Panc1 (cell line): Measurements from ENCODE around the gene PLCH1. TPM values are rescaled to one million over a fixed set of nuclear protein-coding genes. Genes with fewer than 3 reads are reported as not detected.

Source experiments
- ATAC-seq: fragments of 200-7000 bp; cut with Tn5 transposase; 2 replicates; pipeline ENCODE4 v1.9.1; 2020; ENCODE audit warnings: mild to moderate bottlenecking, moderate library complexity
- BruUV-seq: library from RNA; stranded (reverse); fragments of 400-500 nt; replicated peaks from 2 replicates; lab custom pipeline; 2021; lab: Mats Ljungman, UMichigan
- CTCF ChIA-PET: fragments of 300-600 bp; sonication (Branson Sonifier 250); formaldehyde crosslinking; loops from one replicate; lab custom pipeline; 2022; ENCODE audit warnings: antibody characterized with exemption; lab: Charles Lee
- POLR2A ChIA-PET: fragments of 300-600 bp; sonication (Branson Sonifier 250); formaldehyde crosslinking; loops from one replicate; lab custom pipeline; 2022; ENCODE audit warnings: antibody characterized with exemption; lab: Charles Lee
- DNase-seq: peaks from one replicate; pipeline ENCODE4 v3.0.0-alpha.2; 2010; ENCODE audit warnings: low read depth, low spot score
- H3K27ac ChIP-seq: 2 replicates; pipeline ENCODE4 v1.5.1; 2011; ENCODE audit warnings: mild to moderate bottlenecking, low read length, inconsistent platforms
- H3K27me3 ChIP-seq: fragments of 200-500 bp; sonication (Bioruptor generic); 2 replicates; pipeline ENCODE4 v1.6.0; 2014; ENCODE audit warnings: low read length, inconsistent platforms; ENCODE audit not compliant: control insufficient read depth, insufficient read depth
- H3K36me3 ChIP-seq: fragments of 200-500 bp; sonication (Bioruptor generic); 2 replicates; pipeline ENCODE4 v1.5.1; 2014; ENCODE audit warnings: inconsistent platforms, mild to moderate bottlenecking, low read length, moderate library complexity; ENCODE audit not compliant: control insufficient read depth, insufficient read depth
- H3K4me1 ChIP-seq: 2 replicates; pipeline ENCODE4 v1.5.1; 2011; ENCODE audit warnings: inconsistent platforms, mild to moderate bottlenecking, low read length, moderate library complexity; ENCODE audit not compliant: control insufficient read depth, insufficient read depth
- H3K4me3 ChIP-seq, 2 experiments: 2 replicates each; pipeline ENCODE4 v1.5.1; 2011 to 2012; ENCODE audit warnings: low read depth in 2 of 2, low read length in 2 of 2, mild to moderate bottlenecking in 2 of 2, inconsistent platforms in 1 of 2, moderate library complexity in 1 of 2
- H3K9me3 ChIP-seq: fragments of 200-500 bp; sonication (Bioruptor generic); 2 replicates; pipeline ENCODE4 v1.5.1; 2014; ENCODE audit warnings: low read depth, mild to moderate bottlenecking, inconsistent platforms, low read length, moderate library complexity; ENCODE audit not compliant: control insufficient read depth, insufficient read depth
- CTCF ChIP-seq: fragments of 450-650 bp; IDR thresholded peaks from 2 replicates; pipeline ENCODE4 v1.5.1; 2017; ENCODE audit warnings: mild to moderate bottlenecking
- POLR2AphosphoS5 ChIP-seq: IDR thresholded peaks from 2 replicates; pipeline ENCODE4 v1.6.1; 2012; ENCODE audit warnings: mild to moderate bottlenecking, low read depth, low read length, moderate library complexity
- REST ChIP-seq, 2 experiments: IDR thresholded peaks; 2 replicates each; pipeline ENCODE4 v1.6.1; 2011 to 2012; ENCODE audit warnings: low read depth in 2 of 2, control low read depth in 1 of 2, low read length in 1 of 2, mild to moderate bottlenecking in 1 of 2, moderate library complexity in 1 of 2; ENCODE audit not compliant: insufficient read depth in 1 of 2
- SIN3A ChIP-seq: IDR thresholded peaks from 2 replicates; pipeline ENCODE4 v1.6.1; 2012; ENCODE audit warnings: low read depth, mild to moderate bottlenecking, low read length, moderate library complexity, borderline replicate concordance; ENCODE audit not compliant: insufficient read depth
- TCF7L2 ChIP-seq: IDR thresholded peaks from 2 replicates; pipeline ENCODE4 v1.6.1; 2011; ENCODE audit warnings: mild to moderate bottlenecking, low read depth, low read length, inconsistent platforms
- in situ Hi-C: cut with HindIII; loops from 2 replicates; pipeline ENCODE4 v1.10.0; 2016; ENCODE audit warnings: low sequenced_read_pairs, low pct_unique_long_range_greater_than_20kb
- intact Hi-C: fragments of 100-400 bp; cut with micrococcal nuclease; formaldehyde crosslinking; loops from one replicate; pipeline ENCODE4 v1.10.0; 2022; ENCODE audit not compliant: unreplicated experiment
- total RNA-seq: library from RNA; stranded (reverse); gene quantifications from one replicate; pipeline ENCODE4 v1.2.1, GENCODE V29; 2021; ENCODE audit not compliant: unreplicated experiment

Gene PLCH1
- total RNA-seq, 1 experiment from 2014 or later, result 0.03 TPM

GRCh38 chr3:155553780-155554179 lies 191.1 kb downstream of the PLCH1 start:
- no peak for TF ChIP-seq REST (IDR thresholded peaks at IDR 0.05; ENCODE audit: insufficient read depth in 1 of 2, low read depth in 2 of 2, low read length in 1 of 2)
- no peak for TF ChIP-seq SIN3A
- no peak for TF ChIP-seq POLR2AphosphoS5
- TF ChIP-seq CTCF, result no peak
- no peak for TF ChIP-seq TCF7L2
- in situ Hi-C loops, result no loop called here
- ChIA-PET POLR2A (no interaction called here), CTCF (no interaction called here)
- no TSS peak for BruUV-seq
- H3K27me3 ChIP-seq, result no peaks in the 10 kb centered on the region
- intact Hi-C loops, result no loop called here
- no peak overlapping the region for H3K4me3 ChIP-seq
- DNase-seq (no peak), ATAC-seq (no peak)
- H3K27ac ChIP-seq, result no peak overlapping the region
- no peaks in the 10 kb centered on the region for H3K9me3 ChIP-seq
- H3K36me3 ChIP-seq, result no peaks in the 10 kb centered on the region
- no peaks in the 10 kb centered on the region for H3K4me1 ChIP-seq

DNA sequence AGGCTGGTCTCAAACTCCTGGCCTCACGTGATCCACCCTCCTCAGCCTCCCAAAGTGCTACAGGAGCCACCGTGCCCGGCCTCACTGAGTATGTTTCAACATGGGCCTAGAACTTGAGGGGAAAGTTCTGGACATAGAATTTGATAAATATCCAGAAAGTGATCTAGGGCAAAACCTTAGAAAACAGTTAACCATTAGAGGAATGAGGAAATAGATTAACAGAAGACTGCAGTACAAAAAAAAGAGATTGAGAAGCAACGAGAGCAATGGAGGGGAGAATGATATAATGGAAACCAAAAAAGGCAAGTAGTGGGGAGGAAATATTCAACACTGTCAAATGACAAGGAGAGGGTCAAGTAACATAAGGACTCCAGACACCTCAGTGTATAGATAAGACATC lies 191.5 kb downstream of the PLCH1 start:
- Histone ChIP-seq H3K27ac (no peak overlapping the region), H3K27me3 (no peaks in the 10 kb centered on the region), H3K9me3 (no peaks in the 10 kb centered on the region), H3K4me1 (no peaks in the 10 kb centered on the region), H3K4me3 (no peak overlapping the region), H3K36me3 (no peaks in the 10 kb centered on the region)
- CTCF ChIA-PET, result no interaction called here
- DNase-seq, result no peak
- TF ChIP-seq POLR2AphosphoS5 (no peak), REST (IDR thresholded peaks at IDR 0.05; ENCODE audit: insufficient read depth in 1 of 2, low read depth in 2 of 2, low read length in 1 of 2) (no peak), TCF7L2 (no peak), SIN3A (no peak), CTCF (no peak)
- POLR2A ChIA-PET, result no interaction called here
- intact Hi-C loops (no loop called here), in situ Hi-C loops (no loop called here)
- no peak for ATAC-seq
- BruUV-seq, result no TSS peak
